Mesendoderm (in vitro differentiated cells): ENCODE measurements around the gene TRPM4.
A peak's percentile ranks its signal among the peaks of the same experiment; 100 is the strongest.

Experiments
- DNase-seq: peaks from one replicate; pipeline ENCODE4 v3.0.0; 2013
- H2AK5ac ChIP-seq: 2 replicates; pipeline ENCODE4 v1.6.1; 2013; ENCODE audit warnings: low read length, inconsistent platforms
- H2BK120ac ChIP-seq: 2 replicates; pipeline ENCODE4 v1.6.1; 2013; ENCODE audit warnings: low read depth, mild to moderate bottlenecking, low read length, moderate library complexity, mixed read lengths
- H2BK15ac ChIP-seq: replicated peaks from 2 replicates; pipeline ENCODE4 v1.6.1; 2013; ENCODE audit warnings: low read depth, mild to moderate bottlenecking, moderate library complexity
- H2BK5ac ChIP-seq: 2 replicates; pipeline ENCODE4 v1.6.1; 2013; ENCODE audit warnings: low read length, inconsistent platforms
- H3K18ac ChIP-seq: 2 replicates; pipeline ENCODE4 v1.6.1; 2013; ENCODE audit warnings: mild to moderate bottlenecking, low read length, mixed read lengths
- H3K23ac ChIP-seq: one replicate; pipeline ENCODE4 v1.6.1; 2013; ENCODE audit warnings: low read length
- H3K27ac ChIP-seq: 2 replicates; pipeline ENCODE4 v1.5.1; 2013; ENCODE audit warnings: low read depth, mild to moderate bottlenecking, inconsistent platforms, low read length, moderate library complexity
- H3K27me3 ChIP-seq: 2 replicates; pipeline ENCODE4 v1.6.1; 2013; ENCODE audit warnings: low read length, control low read depth, mild to moderate bottlenecking, inconsistent platforms; ENCODE audit not compliant: insufficient read depth, poor library complexity
- H3K36me3 ChIP-seq: 2 replicates; pipeline ENCODE4 v1.6.1; 2013; ENCODE audit warnings: low read length, inconsistent platforms; ENCODE audit not compliant: control insufficient read depth, insufficient read depth
- H3K4ac ChIP-seq: one replicate; pipeline ENCODE4 v1.6.1; 2013; ENCODE audit warnings: low read depth, mild to moderate bottlenecking, low read length, moderate library complexity
- H3K4me1 ChIP-seq: 2 replicates; pipeline ENCODE4 v1.6.1; 2013; ENCODE audit warnings: low read depth, low read length, inconsistent platforms; ENCODE audit not compliant: control insufficient read depth
- H3K4me2 ChIP-seq: 2 replicates; pipeline ENCODE4 v1.6.1; 2013; ENCODE audit warnings: low read length
- H3K4me3 ChIP-seq: 2 replicates; pipeline ENCODE4 v1.5.1; 2013; ENCODE audit warnings: mild to moderate bottlenecking, low read length
- H3K56ac ChIP-seq: one replicate; pipeline ENCODE4 v1.6.1; 2013; ENCODE audit warnings: low read length
- H3K79me1 ChIP-seq: 2 replicates; pipeline ENCODE4 v1.6.1; 2013; ENCODE audit warnings: low read length, inconsistent platforms
- H3K79me2 ChIP-seq: 2 replicates; pipeline ENCODE4 v1.6.1; 2013; ENCODE audit warnings: mild to moderate bottlenecking, low read length; ENCODE audit not compliant: control insufficient read depth, insufficient read depth
- H3K9ac ChIP-seq: 2 replicates; pipeline ENCODE4 v1.6.1; 2013; ENCODE audit warnings: low read length, inconsistent platforms
- H4K5ac ChIP-seq: one replicate; pipeline ENCODE4 v1.6.1; 2013; ENCODE audit warnings: low read length
- H4K8ac ChIP-seq: one replicate; pipeline ENCODE4 v1.6.1; 2013; ENCODE audit warnings: low read depth, mild to moderate bottlenecking, control low read depth, low read length, moderate library complexity
- WGBS: extraction: QIAGEN DNeasy Blood & Tissue Kit; methylation state at CpG from one replicate; pipeline ENCODE4 v1.1.7; 2013; ENCODE audit warnings: low lambda C conversion rate, missing lambda C conversion rate; ENCODE audit not compliant: insufficient coverage; ENCODE audit errors: extremely low coverage; 5-methylcytosine and 5-hydroxymethylcytosine counted together

The TRPM4 gene

GRCh38 chr19:49194408-49194807 lies 36.8 kb downstream of the TRPM4 start:
- Histone ChIP-seq H3K4me2 (no peak overlapping the region), H4K5ac (no peak overlapping the region), H3K4me3 (no peak overlapping the region), H2BK15ac (no peak overlapping the region), H3K36me3 (no peaks in the 10 kb centered on the region), H3K4me1 (no peaks in the 10 kb centered on the region), H3K56ac (no peak overlapping the region), H2AK5ac (no peak overlapping the region), H2BK5ac (no peak overlapping the region), H4K8ac (no peak overlapping the region), H3K4ac (no peak overlapping the region), H3K18ac (no peak overlapping the region), H3K27me3 (no peaks in the 10 kb centered on the region), H3K23ac (no peak overlapping the region), H2BK120ac (no peak overlapping the region), H3K79me2 (no peaks in the 10 kb centered on the region), H3K9ac (no peak overlapping the region), H3K27ac (no peak overlapping the region), H3K79me1 (no peaks in the 10 kb centered on the region)
- no CpG with 5 or more reads among the region's 4 CpGs for WGBS
- no peak for DNase-seq

GRCh38 chr19:49196527-49197240 lies 39.1 kb downstream of the TRPM4 start:
- no peak overlapping the region for H3K4me2 ChIP-seq
- H3K4me3 ChIP-seq: no peak overlapping the region
- no CpG with 5 or more reads among the region's 40 CpGs for WGBS
- H2BK15ac ChIP-seq: no peak overlapping the region
- H3K79me2 ChIP-seq: no peaks in the 10 kb centered on the region
- H3K27ac ChIP-seq: no peak overlapping the region
- no peak for DNase-seq
- no peaks in the 10 kb centered on the region for H3K36me3 ChIP-seq
- H3K23ac ChIP-seq: no peak overlapping the region
- no peak overlapping the region for H3K56ac ChIP-seq
- no peak overlapping the region for H3K4ac ChIP-seq
- no peak overlapping the region for H2BK120ac ChIP-seq
- no peak overlapping the region for H4K5ac ChIP-seq
- H3K27me3 ChIP-seq: no peaks in the 10 kb centered on the region
- no peaks in the 10 kb centered on the region for H3K4me1 ChIP-seq
- no peak overlapping the region for H2BK5ac ChIP-seq
- H3K79me1 ChIP-seq: no peaks in the 10 kb centered on the region
- H3K9ac ChIP-seq: no peak overlapping the region
- no peak overlapping the region for H3K18ac ChIP-seq
- no peak overlapping the region for H4K8ac ChIP-seq
- no peak overlapping the region for H2AK5ac ChIP-seq

GRCh38 chr19:49200238-49200862 lies 42.8 kb downstream of the TRPM4 start:
- H3K4me3 ChIP-seq: no peak overlapping the region
- no peak overlapping the region for H2AK5ac ChIP-seq
- H3K4ac ChIP-seq: no peak overlapping the region
- H3K18ac ChIP-seq: no peak overlapping the region
- peak; percentile 19 for DNase-seq
- no peaks in the 10 kb centered on the region for H3K79me2 ChIP-seq
- H2BK120ac ChIP-seq: no peak overlapping the region
- no peak overlapping the region for H2BK15ac ChIP-seq
- H3K56ac ChIP-seq: no peak overlapping the region
- no peak overlapping the region for H3K23ac ChIP-seq
- H3K27me3 ChIP-seq: no peaks in the 10 kb centered on the region
- no peak overlapping the region for H3K4me2 ChIP-seq
- no peak overlapping the region for H4K5ac ChIP-seq
- WGBS: no CpG with 5 or more reads among the region's 29 CpGs
- no peak overlapping the region for H4K8ac ChIP-seq
- H3K36me3 ChIP-seq: no peaks in the 10 kb centered on the region
- H3K4me1 ChIP-seq: no peaks in the 10 kb centered on the region
- H3K9ac ChIP-seq: no peak overlapping the region
- H2BK5ac ChIP-seq: no peak overlapping the region
- no peak overlapping the region for H3K27ac ChIP-seq
- no peaks in the 10 kb centered on the region for H3K79me1 ChIP-seq

GRCh38 chr19:49201042-49201441 lies 43.5 kb downstream of the TRPM4 start:
- H3K4ac ChIP-seq: no peak overlapping the region
- no peak overlapping the region for H3K56ac ChIP-seq
- H2AK5ac ChIP-seq: no peak overlapping the region
- H3K36me3 ChIP-seq: no peaks in the 10 kb centered on the region
- no peaks in the 10 kb centered on the region for H3K79me2 ChIP-seq
- no peak overlapping the region for H3K4me3 ChIP-seq
- no peak for DNase-seq
- no peak overlapping the region for H2BK120ac ChIP-seq
- H3K4me2 ChIP-seq: no peak overlapping the region
- H4K5ac ChIP-seq: no peak overlapping the region
- H3K4me1 ChIP-seq: no peaks in the 10 kb centered on the region
- no peak overlapping the region for H4K8ac ChIP-seq
- H3K18ac ChIP-seq: no peak overlapping the region
- H3K27ac ChIP-seq: no peak overlapping the region
- no peak overlapping the region for H2BK15ac ChIP-seq
- 100% methylated on average over 1 of the region's 7 CpGs for WGBS
- H3K27me3 ChIP-seq: no peaks in the 10 kb centered on the region
- no peak overlapping the region for H3K23ac ChIP-seq
- H3K9ac ChIP-seq: no peak overlapping the region
- no peaks in the 10 kb centered on the region for H3K79me1 ChIP-seq
- H2BK5ac ChIP-seq: no peak overlapping the region

- Histone ChIP-seq H3K36me3 (no peaks in the 10 kb centered on the region), H3K27ac (no peak overlapping the region)
Observed at GRCh38 chr19:49205114-49205513, 47.5 kb downstream of the TRPM4 start.

More at GRCh38 chr19:49205114-49205513, 47.5 kb downstream of the TRPM4 start:
- Histone ChIP-seq H3K4me2 (no peak overlapping the region), H2AK5ac (no peak overlapping the region), H3K4me3 (no peak overlapping the region), H3K9ac (no peak overlapping the region), H3K23ac (no peak overlapping the region), H2BK15ac (no peak overlapping the region), H3K4me1 (no peaks in the 10 kb centered on the region), H3K79me1 (no peaks in the 10 kb centered on the region), H3K56ac (no peak overlapping the region), H4K5ac (no peak overlapping the region), H3K27me3 (no peaks in the 10 kb centered on the region), H2BK120ac (no peak overlapping the region), H2BK5ac (no peak overlapping the region), H4K8ac (no peak overlapping the region), H3K18ac (no peak overlapping the region), H3K4ac (no peak overlapping the region), H3K79me2 (no peaks in the 10 kb centered on the region)
- DNase-seq: no peak
- WGBS: no CpG with 5 or more reads among the region's 7 CpGs
